Measurements from ENCODE around the gene CCDC9B.

Gene CCDC9B

GRCh38 chr15:40328176-40328575 is 12.6 kb downstream of the CCDC9B start:
- no peak for DNase-seq

- no peak for DNase-seq
These were observed 13.3 kb downstream of the CCDC9B start for GRCh38 chr15:40327457-40327856.

- peak; percentile 73 for DNase-seq
These were observed 15.0 kb downstream of the CCDC9B start for GRCh38 chr15:40325700-40326099.

GRCh38 chr15:40325188-40325587 is 15.6 kb downstream of the CCDC9B start:
- no peak for DNase-seq

GRCh38 chr15:40323953-40324937 is 16.5 kb downstream of the CCDC9B start:
- DNase-seq, result no peak

- DNase-seq, result peak; percentile 88
These were observed 17.3 kb downstream of the CCDC9B start, which contains the start of gene INAFM2 for GRCh38 chr15:40323239-40323952. Gene INAFM2, plus strand, starts transcription at chr15:40323692. Its CDS starts 364 bp downstream, at chr15:40324056.

GRCh38 chr15:40322531-40323238 is 18.1 kb downstream of the CCDC9B start:
- DNase-seq, result no peak

- DNase-seq, result peak; percentile 79
These were observed 19.8 kb downstream of the CCDC9B start for GRCh38 chr15:40320931-40321371.

GRCh38 chr15:40320409-40320808 is 20.3 kb downstream of the CCDC9B start:
- no peak for DNase-seq

- DNase-seq, result no peak
These were observed 23.2 kb downstream of the CCDC9B start for GRCh38 chr15:40317580-40317979.

GRCh38 chr15:40316931-40317330 is 23.8 kb downstream of the CCDC9B start:
- no peak for DNase-seq

GRCh38 chr15:40314723-40315276 is 25.9 kb downstream of the CCDC9B start:
- no peak for DNase-seq

GRCh38 chr15:40313531-40314398 is 27.0 kb downstream of the CCDC9B start:
- DNase-seq, result peak; percentile 58

- DNase-seq, result no peak
These were observed 28.2 kb downstream of the CCDC9B start for GRCh38 chr15:40312370-40313158.

- DNase-seq, result no peak
These were observed 29.7 kb downstream of the CCDC9B start for GRCh38 chr15:40310993-40311392.

- peak; percentile 60 for DNase-seq
These were observed 30.5 kb downstream of the CCDC9B start for GRCh38 chr15:40310001-40310959.

GRCh38 chr15:40309344-40309862 is 31.3 kb downstream of the CCDC9B start:
- DNase-seq, result no peak

- DNase-seq, result peak; percentile 68
These were observed 33.1 kb downstream of the CCDC9B start, which contains the start of gene PLCB2 for GRCh38 chr15:40307421-40308211. Gene PLCB2, minus strand, starts transcription at chr15:40307935. Its CDS starts 263 bp downstream, at chr15:40307672.

Data from inflammatory macrophage treated with lipopolysaccharide for 4 hours (primary cell).